A673 (cell line): ENCODE measurements around the gene SOX11.

ENCODE experiments used
- CTCF ChIP-seq: fragments of 300-800, 200-600 bp; sonication (generic); conservative IDR thresholded peaks from 2 replicates; pipeline ENCODE4 v1.5.1; 2017; ENCODE audit warnings: low read depth, mild to moderate bottlenecking, antibody characterized with exemption, low read length, moderate library complexity, mixed read lengths
- EZH2 ChIP-seq: fragments of 200-600 bp; sonication (generic); IDR thresholded peaks from 2 replicates; pipeline ENCODE4 v1.6.1; 2017; ENCODE audit warnings: borderline replicate concordance, low read depth, mild to moderate bottlenecking, mixed read lengths, antibody characterized with exemption, low read length; ENCODE audit not compliant: poor library complexity, severe bottlenecking

DNA sequence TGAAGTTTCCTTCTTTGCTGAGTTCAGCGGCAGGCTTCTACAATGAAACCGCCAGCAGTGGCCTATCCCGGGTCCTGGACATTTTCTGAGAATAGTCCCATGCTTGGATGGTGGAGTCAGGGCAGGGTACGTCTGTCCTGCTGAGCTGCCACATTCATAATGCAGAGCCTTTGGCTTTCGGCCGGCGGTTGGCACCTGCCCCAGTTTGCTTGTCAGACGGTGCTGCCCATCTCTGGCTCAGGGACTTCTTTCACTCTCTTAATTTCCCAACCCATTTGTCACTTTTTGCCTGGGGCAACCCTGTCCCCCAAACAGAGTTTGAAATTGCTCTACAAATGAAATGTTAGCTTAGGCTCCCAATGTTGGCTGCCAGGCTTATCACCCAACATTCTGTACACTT, 57.2 kb downstream of the SOX11 start:
- TF ChIP-seq CTCF (no peak), EZH2 (no peak)
